Measurements from ENCODE around the gene PNRC2.
A peak's percentile ranks its signal among the peaks of the same experiment; 100 is the strongest.

The PNRC2 gene

GRCh38 chr1:23914921-23915320 is 44.7 kb upstream of the PNRC2 start:
- TF ChIP-seq CTCF (IDR thresholded peaks at IDR 0.05) = no peak

GRCh38 chr1:23915466-23915865 is 44.2 kb upstream of the PNRC2 start:
- H3K36me3 Mint-ChIP-seq (ENCODE audit: low read depth) = no peaks in the 10 kb centered on the region
- H3K4me3 Mint-ChIP-seq = no peak overlapping the region
- no peaks in the 10 kb centered on the region for H3K9me3 Mint-ChIP-seq
- H3K4me1 Mint-ChIP-seq = peaks cover 28% of the 10 kb centered on the region
- H3K27ac Mint-ChIP-seq = no peak overlapping the region
- no peak for DNase-seq
- peaks cover 11% of the 10 kb centered on the region for H3K27me3 Mint-ChIP-seq (ENCODE audit: low read depth, poor library complexity)
- TF ChIP-seq CTCF (IDR thresholded peaks at IDR 0.05) = no peak

More at GRCh38 chr1:23914921-23915320, 44.7 kb upstream of the PNRC2 start:
- Mint-ChIP-seq H3K9me3 (no peaks in the 10 kb centered on the region), H3K36me3 (ENCODE audit: low read depth) (no peaks in the 10 kb centered on the region), H3K4me1 (peaks cover 34% of the 10 kb centered on the region), H3K27ac (no peak overlapping the region), H3K4me3 (no peak overlapping the region), H3K27me3 (ENCODE audit: low read depth, poor library complexity) (peaks cover 11% of the 10 kb centered on the region)
- no peak for DNase-seq

GRCh38 chr1:23916209-23917131 is 43.2 kb upstream of the PNRC2 start:
- Mint-ChIP-seq H3K36me3 (ENCODE audit: low read depth) (no peaks in the 10 kb centered on the region), H3K27ac (no peak overlapping the region), H3K9me3 (no peaks in the 10 kb centered on the region), H3K4me3 (no peak overlapping the region), H3K4me1 (peaks cover 18% of the 10 kb centered on the region), H3K27me3 (ENCODE audit: low read depth, poor library complexity) (peaks cover 7% of the 10 kb centered on the region)
- peak; percentile 68 for TF ChIP-seq CTCF (IDR thresholded peaks at IDR 0.05)
- peak; percentile 64 for DNase-seq

GRCh38 chr1:23922321-23922943 is 37.2 kb upstream of the PNRC2 start:
- no peaks in the 10 kb centered on the region for H3K36me3 Mint-ChIP-seq (ENCODE audit: low read depth)
- H3K27ac Mint-ChIP-seq = no peak overlapping the region
- no peak overlapping the region for H3K4me3 Mint-ChIP-seq
- no peak for DNase-seq
- peaks cover 32% of the 10 kb centered on the region for H3K27me3 Mint-ChIP-seq (ENCODE audit: low read depth, poor library complexity)
- no peaks in the 10 kb centered on the region for H3K4me1 Mint-ChIP-seq
- no peaks in the 10 kb centered on the region for H3K9me3 Mint-ChIP-seq
- no peak for TF ChIP-seq CTCF (IDR thresholded peaks at IDR 0.05)

- no peak for DNase-seq
- no peaks in the 10 kb centered on the region for H3K36me3 Mint-ChIP-seq (ENCODE audit: low read depth)
- no peak for TF ChIP-seq CTCF (IDR thresholded peaks at IDR 0.05)
- H3K27ac Mint-ChIP-seq = no peak overlapping the region
- no peaks in the 10 kb centered on the region for H3K4me1 Mint-ChIP-seq
- H3K4me3 Mint-ChIP-seq = no peak overlapping the region
- H3K27me3 Mint-ChIP-seq (ENCODE audit: low read depth, poor library complexity) = peaks cover 38% of the 10 kb centered on the region
- no peaks in the 10 kb centered on the region for H3K9me3 Mint-ChIP-seq
These were observed 35.8 kb upstream of the PNRC2 start for GRCh38 chr1:23923592-23924499.
